Smooth muscle cell (in vitro differentiated cells): ENCODE data around the gene PBX2. TPM values are rescaled to one million over a fixed set of nuclear protein-coding genes. Genes with fewer than 3 reads are reported as not detected.
A peak's percentile ranks its signal among the peaks of the same experiment; 100 is the strongest.
"Not testable (repeated sequence)": the region's sequence is repeated elsewhere in the genome, so short reads cannot be mapped to it uniquely, and the experiment has no call there.

Experiments used
- DNase-seq: peaks from one replicate; lab custom pipeline; 2025; ENCODE audit not compliant: unreplicated experiment; lab: John Stamatoyannopoulos, UW
- H2AFZ ChIP-seq: fragments of 200-600 bp; sonication (generic); 2 replicates; pipeline ENCODE4 v1.6.0; 2016; ENCODE audit warnings: antibody characterized with exemption, low read depth, mild to moderate bottlenecking
- H3F3A ChIP-seq: fragments of 200-600 bp; sonication (generic); 2 replicates; pipeline ENCODE4 v1.6.0; 2017; ENCODE audit warnings: antibody characterized with exemption, low read depth
- H3K27ac ChIP-seq: fragments of 200-600 bp; sonication (generic); 2 replicates; pipeline ENCODE4 v1.5.1; 2016; ENCODE audit warnings: low read depth, mild to moderate bottlenecking
- H3K27me3 ChIP-seq: fragments of 200-600 bp; sonication (generic); 2 replicates; pipeline ENCODE4 v1.6.1; 2016; ENCODE audit warnings: low read depth, mild to moderate bottlenecking
- H3K36me3 ChIP-seq: fragments of 200-600 bp; sonication (generic); 2 replicates; pipeline ENCODE4 v1.5.1; 2016; ENCODE audit warnings: low read depth
- H3K4me1 ChIP-seq: fragments of 200-600 bp; sonication (generic); 2 replicates; pipeline ENCODE4 v1.5.1; 2016; ENCODE audit warnings: low read depth
- H3K4me2 ChIP-seq: fragments of 200-600 bp; sonication (generic); 2 replicates; pipeline ENCODE4 v1.6.0; 2016; ENCODE audit warnings: mild to moderate bottlenecking
- H3K4me3 ChIP-seq: fragments of 200-600 bp; sonication (generic); 2 replicates; pipeline ENCODE4 v1.5.1; 2016; ENCODE audit warnings: mild to moderate bottlenecking
- H3K79me2 ChIP-seq: fragments of 200-600 bp; sonication (generic); 2 replicates; pipeline ENCODE4 v1.6.0; 2016; ENCODE audit warnings: low read depth, mild to moderate bottlenecking
- H3K9ac ChIP-seq: fragments of 200-600 bp; sonication (generic); 2 replicates; pipeline ENCODE4 v1.6.0; 2016; ENCODE audit warnings: low read depth
- H3K9me3 ChIP-seq: fragments of 200-600 bp; sonication (generic); replicated peaks from 2 replicates; pipeline ENCODE4 v1.5.1; 2016; ENCODE audit warnings: low read depth
- H4K20me1 ChIP-seq: fragments of 200-600 bp; sonication (generic); 2 replicates; pipeline ENCODE4 v1.6.0; 2016; ENCODE audit warnings: low read depth
- WGBS: methylation state at CpG from one replicate; pipeline ENCODE4 v1.1.7; 2016; ENCODE audit warnings: low lambda C conversion rate; 5-methylcytosine and 5-hydroxymethylcytosine counted together
- polyA plus RNA-seq: library from polyadenylated mRNA; unstranded; fragments of >200 nt; fragmentation: Nextera tagmentation; extraction: Ambion mirVana; gene quantifications from 2 replicates; pipeline ENCODE4 v1.2.1, GENCODE V29; 2016
- total RNA-seq: library from RNA; depleted of rRNA; stranded (reverse); fragments of >200 nt; gene quantifications from 2 replicates; pipeline ENCODE4 v1.2.3, GENCODE V29; 2014
- TF ChIP-seq, protein P1 (sequence below): fragments of 200-600 bp; sonication (generic); IDR thresholded peaks from 2 replicates; pipeline ENCODE4 v1.5.1; 2017; ENCODE audit warnings: borderline replicate concordance, mild to moderate bottlenecking, antibody characterized with exemption; ENCODE audit not compliant: insufficient read depth, poor library complexity, severe bottlenecking

Gene PBX2
- total and polyA plus RNA-seq, 2 experiments from 2014 or later, result 14.0 to 43.6 TPM

DNA sequence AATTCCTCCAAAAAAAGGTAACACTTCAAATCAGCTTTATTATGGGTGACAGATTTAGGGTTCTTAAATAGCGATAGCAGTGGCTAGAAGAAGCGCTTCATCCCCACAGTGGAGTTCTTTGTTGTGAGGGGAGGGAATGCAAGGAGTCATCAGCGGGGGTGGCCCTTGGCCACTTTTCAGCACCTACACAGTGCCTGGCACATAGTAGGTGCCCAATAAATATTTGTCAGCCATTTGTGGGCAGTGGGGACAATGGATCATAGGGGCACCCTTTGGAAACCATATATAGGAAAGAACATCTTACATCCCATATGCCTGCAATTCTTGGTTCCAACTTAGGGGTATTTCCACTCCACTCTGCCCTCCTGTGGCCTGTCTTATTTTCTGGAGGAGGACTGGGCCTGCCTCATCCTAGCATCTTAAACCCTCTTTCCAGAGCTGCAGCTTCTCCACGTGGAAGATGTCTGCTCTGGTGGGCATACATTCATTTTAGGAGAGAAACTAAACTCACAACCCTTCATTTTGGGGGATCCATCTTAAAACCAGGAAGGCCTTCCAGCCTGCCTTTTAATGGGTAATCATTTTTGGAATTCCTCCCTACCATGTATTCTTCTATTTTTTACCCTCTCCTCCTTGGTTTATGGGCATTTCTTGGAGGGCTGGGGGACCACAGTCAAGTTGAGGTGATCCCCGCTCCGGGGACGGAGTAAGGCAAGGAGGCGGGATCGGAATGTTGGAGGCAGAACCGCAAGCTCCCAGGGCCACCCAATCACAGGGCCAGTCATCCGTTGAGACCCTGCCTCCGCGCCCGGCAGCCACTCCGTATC is 5.0 kb upstream of the PBX2 start:
- H2AFZ ChIP-seq, result no peak overlapping the region
- TF ChIP-seq, protein P1, sequence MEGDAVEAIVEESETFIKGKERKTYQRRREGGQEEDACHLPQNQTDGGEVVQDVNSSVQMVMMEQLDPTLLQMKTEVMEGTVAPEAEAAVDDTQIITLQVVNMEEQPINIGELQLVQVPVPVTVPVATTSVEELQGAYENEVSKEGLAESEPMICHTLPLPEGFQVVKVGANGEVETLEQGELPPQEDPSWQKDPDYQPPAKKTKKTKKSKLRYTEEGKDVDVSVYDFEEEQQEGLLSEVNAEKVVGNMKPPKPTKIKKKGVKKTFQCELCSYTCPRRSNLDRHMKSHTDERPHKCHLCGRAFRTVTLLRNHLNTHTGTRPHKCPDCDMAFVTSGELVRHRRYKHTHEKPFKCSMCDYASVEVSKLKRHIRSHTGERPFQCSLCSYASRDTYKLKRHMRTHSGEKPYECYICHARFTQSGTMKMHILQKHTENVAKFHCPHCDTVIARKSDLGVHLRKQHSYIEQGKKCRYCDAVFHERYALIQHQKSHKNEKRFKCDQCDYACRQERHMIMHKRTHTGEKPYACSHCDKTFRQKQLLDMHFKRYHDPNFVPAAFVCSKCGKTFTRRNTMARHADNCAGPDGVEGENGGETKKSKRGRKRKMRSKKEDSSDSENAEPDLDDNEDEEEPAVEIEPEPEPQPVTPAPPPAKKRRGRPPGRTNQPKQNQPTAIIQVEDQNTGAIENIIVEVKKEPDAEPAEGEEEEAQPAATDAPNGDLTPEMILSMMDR, result peak; percentile 44

DNA sequence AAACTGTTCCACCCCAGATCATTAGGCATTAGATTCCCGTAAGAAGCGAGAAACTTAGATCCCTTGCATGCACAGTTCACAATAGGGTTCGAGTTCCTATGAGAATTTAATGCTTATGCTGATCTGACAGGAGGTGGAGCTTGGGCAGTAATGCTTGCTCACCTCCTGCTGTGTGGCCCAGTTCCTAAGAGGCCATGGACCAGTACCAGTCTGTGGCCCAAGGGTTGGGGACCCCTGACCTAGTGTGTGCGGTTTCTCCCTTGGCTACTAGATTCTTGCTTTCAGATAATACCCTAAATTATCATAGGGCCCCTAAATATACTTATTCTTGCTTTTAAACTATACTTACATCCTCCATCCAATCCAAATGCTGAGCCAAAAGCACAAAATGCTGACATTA is 4.4 kb upstream of the PBX2 start:
- no peak overlapping the region for H3K9ac ChIP-seq
- no peaks in the 10 kb centered on the region for H4K20me1 ChIP-seq
- H3K4me3 ChIP-seq, result no peak overlapping the region
- H3K9me3 ChIP-seq, result no peaks in the 10 kb centered on the region
- WGBS, result 98% methylated on average over 4 of the region's 4 CpGs
- peaks cover 4% of the 10 kb centered on the region for H3K79me2 ChIP-seq
- H3K4me1 ChIP-seq, result peaks cover 32% of the 10 kb centered on the region
- H3F3A ChIP-seq, result peaks cover 23% of the 10 kb centered on the region
- no peak overlapping the region for H2AFZ ChIP-seq
- DNase-seq, result no peak
- TF ChIP-seq, protein P1, result no peak
- peak overlapping the region; percentile 84 for H3K4me2 ChIP-seq
- H3K27me3 ChIP-seq, result no peaks in the 10 kb centered on the region
- H3K27ac ChIP-seq, result peak overlapping the region; percentile 91
- H3K36me3 ChIP-seq, result no peaks in the 10 kb centered on the region

More for the DNA sequence above, 5.0 kb upstream of the PBX2 start:
- no peaks in the 10 kb centered on the region for H4K20me1 ChIP-seq
- H3K4me1 ChIP-seq, result peaks cover 32% of the 10 kb centered on the region
- H3K4me2 ChIP-seq, result peak overlapping the region; percentile 84
- H3K27me3 ChIP-seq, result no peaks in the 10 kb centered on the region
- H3K9ac ChIP-seq, result peak overlapping the region; percentile 75
- no peak for DNase-seq
- no peaks in the 10 kb centered on the region for H3K36me3 ChIP-seq
- 18% methylated on average over 15 of the region's 15 CpGs for WGBS
- H3K79me2 ChIP-seq, result no peaks in the 10 kb centered on the region
- peak overlapping the region; percentile 91 for H3K27ac ChIP-seq
- H3K4me3 ChIP-seq, result peak overlapping the region; percentile 51
- no peaks in the 10 kb centered on the region for H3K9me3 ChIP-seq
- H3F3A ChIP-seq, result peaks cover 23% of the 10 kb centered on the region

DNA sequence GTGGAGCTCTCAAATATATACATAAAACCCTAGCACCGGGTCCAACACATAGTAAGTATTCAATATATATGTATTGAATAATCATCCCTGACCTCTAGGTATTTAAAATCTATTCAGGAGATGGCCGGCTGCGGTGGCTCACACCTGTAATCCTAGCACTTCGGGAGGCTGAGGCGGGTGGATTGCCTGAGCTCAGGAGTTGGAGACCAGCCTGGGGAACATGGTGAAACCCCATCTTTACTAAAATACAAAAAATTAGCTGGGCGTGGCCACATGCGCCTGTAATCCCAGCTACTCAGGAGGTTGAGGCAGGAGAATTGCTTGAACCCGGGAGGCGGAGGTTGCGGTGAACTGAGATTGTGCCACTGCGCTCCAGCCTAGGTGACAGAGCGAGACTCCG is 3.1 kb upstream of the PBX2 start:
- H3K9me3 ChIP-seq, DNase-seq, H4K20me1 ChIP-seq, H3K36me3 ChIP-seq, H3K27me3 ChIP-seq: not testable (repeated sequence)
- 90% methylated on average over 13 of the region's 13 CpGs for WGBS
- peaks cover 17% of the 10 kb centered on the region for H3K79me2 ChIP-seq
- H3K9ac ChIP-seq, result peak overlapping the region; percentile 50
- peak overlapping the region; percentile 52 for H3K27ac ChIP-seq
- H3K4me2 ChIP-seq, result peak overlapping the region; percentile 77
- peaks cover 42% of the 10 kb centered on the region for H3K4me1 ChIP-seq
- H3K4me3 ChIP-seq, result peak overlapping the region; percentile 3
- H3F3A ChIP-seq, result peaks cover 23% of the 10 kb centered on the region
- H2AFZ ChIP-seq, result peak overlapping the region; percentile 4

DNA sequence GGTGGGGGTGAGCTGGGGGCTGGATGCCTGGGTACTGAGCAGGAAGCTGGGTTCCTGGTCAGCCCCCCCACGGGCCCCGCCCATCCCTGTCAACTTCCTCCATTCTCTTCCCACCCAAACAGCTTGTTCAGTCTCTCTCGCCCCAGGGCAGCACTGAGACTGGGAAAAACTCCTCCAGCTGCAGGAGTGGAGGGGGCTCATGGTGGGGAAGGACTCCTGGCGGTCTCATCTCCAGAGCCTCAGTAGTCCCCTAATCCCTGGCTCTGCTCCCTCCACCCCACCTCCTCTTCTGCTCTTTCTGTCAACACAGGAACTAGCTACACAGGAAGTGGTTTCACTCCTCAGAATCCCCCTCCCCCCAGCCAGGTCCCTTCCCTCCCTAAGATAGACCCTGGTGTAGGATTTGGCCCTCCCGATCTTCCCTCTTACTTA is 2.6 kb upstream of the PBX2 start, which contains the start of gene GPSM3:
TSS of gene GPSM3 (minus strand) at position 36 of the 432 bp plus-strand sequence. CDS start 130 bp downstream, outside the sequence.
- TF ChIP-seq, protein P1, result no peak
- Histone ChIP-seq H4K20me1 (no peaks in the 10 kb centered on the region), H3K9me3 (no peaks in the 10 kb centered on the region), H3K4me1 (peaks cover 43% of the 10 kb centered on the region), H3K27me3 (no peaks in the 10 kb centered on the region), H2AFZ (peak within 1 kb of the TSS; percentile 4), H3F3A (peaks cover 27% of the 10 kb centered on the region), H3K4me2 (peak within 1 kb of the TSS; percentile 77), H3K79me2 (peaks cover 17% of the 10 kb centered on the region), H3K36me3 (no peaks in the 10 kb centered on the region), H3K4me3 (peak within 1 kb of the TSS; percentile 3), H3K9ac (peak within 1 kb of the TSS; percentile 50), H3K27ac (peak within 1 kb of the TSS; percentile 96)
- DNase-seq, result no peak
- 21% methylated on average over 3 of the region's 5 CpGs for WGBS
